Adrenal gland (tissue), 12 donors: ENCODE data around the gene STN1. TPM values are rescaled to one million over a fixed set of nuclear protein-coding genes. Genes with fewer than 3 reads are reported as not detected.

Experiments
- DNase-seq, 7 donors: peaks; one replicate each; pipeline ENCODE4 v3.0.0-alpha.2; 2019 to 2020
- H3K27ac ChIP-seq, 5 donors: fragments of 200-600 bp; sonication (generic) in 4 of 5; 1 replicate in 3 of 5; 2 replicates in 2 of 5; pipeline versions ENCODE4 v1.5.1 to v1.8.0; 2016 to 2020; ENCODE audit warnings: mild to moderate bottlenecking in 1 of 5
- H3K27me3 ChIP-seq: fragments of 200-600 bp; 2 replicates; pipeline ENCODE4 v1.8.0; 2021
- H3K36me3 ChIP-seq, 2 donors: fragments of 200-600 bp; replicated peaks in 1 of 2; 1 replicate in 1 of 2; 2 replicates in 1 of 2; pipeline versions ENCODE4 v1.5.1 to v1.8.0; 2018 to 2022
- H3K4me1 ChIP-seq, 2 donors: fragments of 200-600 bp; replicated peaks in 1 of 2; 1 replicate in 1 of 2; 2 replicates in 1 of 2; pipeline versions ENCODE4 v1.5.1 to v1.8.0; 2018 to 2021
- H3K4me3 ChIP-seq, 4 donors: fragments of 200-600 bp; sonication (generic) in 3 of 4; one replicate each; pipeline ENCODE4 v1.5.1; 2016 to 2018
- H3K9me3 ChIP-seq, 3 donors: fragments of 200-600 bp; sonication (generic) in 1 of 3; replicated peaks in 1 of 3; 1 replicate in 2 of 3; 2 replicates in 1 of 3; pipeline versions ENCODE4 v1.5.1 to v1.8.0; 2016 to 2021
- CTCF ChIP-seq, 6 experiments: fragments of 450-650 bp in 4 of 6; fragments of 200-600 bp in 2 of 6; sonication (generic) in 1 of 6; IDR thresholded peaks; 1 replicate in 5 of 6; 2 replicates in 1 of 6; pipeline versions ENCODE4 v1.5.1 to v1.8.0; 2016 to 2021; ENCODE audit warnings: antibody characterized with exemption in 6 of 6, mild to moderate bottlenecking in 2 of 6, moderate library complexity in 1 of 6
- POLR2A ChIP-seq, 2 donors: fragments of 450-650 bp; IDR thresholded peaks; one replicate each; pipeline ENCODE4 v1.6.1; 2017; ENCODE audit warnings: antibody characterized with exemption in 2 of 2, mild to moderate bottlenecking in 2 of 2, moderate library complexity in 1 of 2
- WGBS, 4 donors: extraction: QIAGEN DNeasy Blood & Tissue Kit in 2 of 4; methylation state at CpG; one replicate each; pipeline versions ENCODE4 v1.1.5 to v1.1.7; 2013 to 2017; 5-methylcytosine and 5-hydroxymethylcytosine counted together
- intact Hi-C, 2 donors: fragments of 100-400 bp; cut with DNase I; formaldehyde crosslinking; loops; one replicate each; pipeline versions ENCODE4 v1.14.1 to v1.15.0; 2022 to 2023
- polyA plus RNA-seq, 3 donors: library from polyadenylated mRNA; stranded (reverse); fragments of 200-250 nt in 2 of 3; fragments of 350-450 nt in 1 of 3; fragmentation: Illumina TruSeq in 1 of 3; extraction: RNeasy Lipid Tissue Mini Kit (QIAGEN cat#74804) in 1 of 3; gene quantifications; one replicate each; pipeline ENCODE4 v1.2.3, GENCODE V29; 2013 to 2014
- total RNA-seq, 9 donors: library from RNA; depleted of rRNA in 4 of 9; stranded (reverse); fragments of >200 nt in 4 of 9; fragments of 120-200 nt in 1 of 9; fragmentation: NEBNext Ultra II Directional in 1 of 9; extraction: Animal tissue kit (Norgen Biotek cat#: 25700) in 1 of 9; gene quantifications; one replicate each; pipeline versions ENCODE4 v1.1.0 to v1.2.4, GENCODE V29; 2013 to 2023
- donor health status: healthy with polysubstance abuse.
- donor health status: Bipolar disorder and iron deficiency.
- donor health status: DM: yes; HTN: yes; CAD: no.
- donor health status: DM: no; HTN: no; CAD: no.
- donor health status: DM: no; HTN: no; CAD: no.
- donor health status: DM: yes; HTN: yes; CAD: no.

The STN1 gene
- total and polyA plus RNA-seq, 12 donors = 14.8 to 73.6 (median 36.2) TPM

GRCh38 chr10:103838070-103838395 is 80.0 kb downstream of the STN1 start:
- Histone ChIP-seq H3K4me1 (peaks cover 0 to 15% of the 10 kb centered on the region in 2 donors), H3K4me3 (no peak overlapping the region), H3K36me3 (no peaks in the 10 kb centered on the region), H3K27ac (no peak overlapping the region), H3K27me3 (no peaks in the 10 kb centered on the region), H3K9me3 (no peaks in the 10 kb centered on the region)
- TF ChIP-seq CTCF (IDR thresholded peaks at IDR 0.05) (no peak), POLR2A (IDR thresholded peaks at IDR 0.05) (no peak)
- intact Hi-C loops = no loop called here
- WGBS, 4 donors = 80 to 94% (median 87%) methylated on average over 2 to 4 of the region's 4 CpGs
- DNase-seq = no peak

GRCh38 chr10:103837370-103838069 is 80.5 kb downstream of the STN1 start:
- WGBS, 4 donors = 74 to 90% (median 87%) methylated on average over 5 to 10 of the region's 10 CpGs
- Histone ChIP-seq H3K4me3 (no peak overlapping the region), H3K27ac (no peak overlapping the region), H3K36me3 (no peaks in the 10 kb centered on the region), H3K27me3 (no peaks in the 10 kb centered on the region), H3K9me3 (no peaks in the 10 kb centered on the region), H3K4me1 (peaks cover 0 to 15% of the 10 kb centered on the region in 2 donors)
- DNase-seq = no peak
- TF ChIP-seq CTCF (IDR thresholded peaks at IDR 0.05) = no peak
- TF ChIP-seq POLR2A (IDR thresholded peaks at IDR 0.05) = no peak
- intact Hi-C loops = no loop called here

- TF ChIP-seq POLR2A (IDR thresholded peaks at IDR 0.05) (no peak), CTCF (IDR thresholded peaks at IDR 0.05) (no peak)
Measured at GRCh38 chr10:103836861-103837260, 81.1 kb downstream of the STN1 start.

GRCh38 chr10:103836273-103836672 is 81.7 kb downstream of the STN1 start:
- Histone ChIP-seq H3K27me3 (no peaks in the 10 kb centered on the region), H3K36me3 (no peaks in the 10 kb centered on the region), H3K9me3 (no peaks in the 10 kb centered on the region), H3K4me1 (peaks cover 0 to 15% of the 10 kb centered on the region in 2 donors), H3K27ac (no peak overlapping the region), H3K4me3 (no peak overlapping the region)
- DNase-seq = no peak
- intact Hi-C loops = no loop called here
- no peak for TF ChIP-seq POLR2A (IDR thresholded peaks at IDR 0.05)
- no peak for TF ChIP-seq CTCF (IDR thresholded peaks at IDR 0.05)
- WGBS, 4 donors = 64 to 81% (median 75%) methylated on average over 1 of the region's 1 CpG

More at GRCh38 chr10:103836861-103837260, 81.1 kb downstream of the STN1 start:
- Histone ChIP-seq H3K27ac (no peak overlapping the region), H3K4me3 (no peak overlapping the region), H3K36me3 (no peaks in the 10 kb centered on the region), H3K27me3 (no peaks in the 10 kb centered on the region), H3K9me3 (no peaks in the 10 kb centered on the region), H3K4me1 (peaks cover 0 to 15% of the 10 kb centered on the region in 2 donors)
- no peak for DNase-seq
- 81 to 90% (median 89%) methylated on average over 9 of the region's 9 CpGs for WGBS, 4 donors
- intact Hi-C loops = no loop called here
